ENCODE results near the gene ZNF787. TPM values are rescaled to one million over a fixed set of nuclear protein-coding genes. Genes with fewer than 3 reads are reported as not detected.

ZNF787 gene
- total and polyA plus RNA-seq, 4 donors, result 2.9 to 23.6 (median 18.8) TPM

DNA sequence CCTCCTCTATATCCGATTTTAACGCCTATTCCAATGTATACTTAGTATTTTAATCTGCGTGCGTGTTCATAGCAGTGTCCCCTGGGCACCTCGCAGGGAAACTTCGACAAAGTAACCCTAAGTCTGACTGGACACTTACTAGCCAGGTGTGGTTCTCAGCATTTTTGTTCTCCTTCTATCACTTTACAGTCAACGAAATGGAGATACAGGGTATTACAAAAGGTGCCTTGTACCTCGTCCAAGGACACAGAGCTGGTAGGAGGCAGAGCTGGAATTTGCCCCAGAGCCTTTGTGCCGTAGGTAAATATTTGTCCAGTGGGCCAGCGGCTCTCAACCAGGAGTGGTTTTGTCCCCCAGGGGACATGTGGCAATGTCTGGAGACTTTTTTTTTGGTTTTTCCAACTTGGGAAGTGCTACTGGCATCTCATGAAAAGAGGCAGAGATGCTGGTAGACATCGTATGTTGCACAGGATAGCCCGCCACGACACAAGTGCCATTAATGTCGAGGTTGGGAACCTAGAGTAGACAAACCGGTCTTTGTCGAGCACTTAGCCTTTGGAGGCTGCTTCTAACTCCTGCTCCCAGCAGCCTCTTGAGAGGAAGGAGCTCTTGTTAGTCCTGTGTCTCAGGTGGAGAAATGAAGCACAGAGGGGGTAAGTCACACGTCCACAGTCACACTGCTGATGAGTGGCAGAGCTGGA lies 21.1 kb upstream of the ZNF787 start:
- peak overlapping the region; percentile 52 to 83 (median 67) for H3K4me3 ChIP-seq (ENCODE audit: low read depth in 1 of 3, low read length in 3 of 3)
- peak overlapping the region; percentile 90 for H3K27ac ChIP-seq (ENCODE audit: low read depth in 1 of 2, low read length in 2 of 2)
- H3K9ac ChIP-seq (ENCODE audit: low read depth in 1 of 2, low read length in 2 of 2), result peak overlapping the region; percentile 61 to 90
- no peaks in the 10 kb centered on the region for H3K9me3 ChIP-seq (ENCODE audit: control insufficient read depth in 4 of 4, low read length in 3 of 4)
- H3K4me1 ChIP-seq (ENCODE audit: control insufficient read depth in 4 of 4, insufficient read depth in 4 of 4, low read length in 3 of 4), result peaks cover 13 to 71% (median 61%) of the 10 kb centered on the region in 4 donors
- DNase-seq (ENCODE audit: low spot score), result no peak
- 23% methylated on average over 17 of the region's 17 CpGs for WGBS
- no peaks in the 10 kb centered on the region for H3K27me3 ChIP-seq (ENCODE audit: control insufficient read depth in 4 of 4, insufficient read depth in 4 of 4, low read length in 3 of 4)
- peaks cover 0 to 3% (median under 1%) of the 10 kb centered on the region in 4 donors for H3K36me3 ChIP-seq (ENCODE audit: control insufficient read depth in 4 of 4, insufficient read depth in 3 of 4, low read depth in 1 of 4, low read length in 3 of 4)
- TF ChIP-seq HNF4A (conservative IDR thresholded peaks at IDR 0.05) (peak; percentile 98), RAD21 (IDR thresholded peaks at IDR 0.05) (peak; percentile 45 to 54), JUND (IDR thresholded peaks at IDR 0.05) (peak; percentile 73 to 93), SP1 (IDR thresholded peaks at IDR 0.05) (peak; percentile 98), FOXA2 (IDR thresholded peaks at IDR 0.05) (peak; percentile 85), TAF1 (conservative IDR thresholded peaks at IDR 0.05) (peak; percentile 35), HNF4G (IDR thresholded peaks at IDR 0.05) (peak; percentile 83), FOXA1 (IDR thresholded peaks at IDR 0.05) (peak; percentile 83), RXRA (IDR thresholded peaks at IDR 0.05) (peak; percentile 81 to 95), GABPA (IDR thresholded peaks at IDR 0.05 in 1 of 2, conservative IDR thresholded peaks at IDR 0.05 in 1 of 2) (peak in 1 of 2 donors; percentile 65), YY1 (IDR thresholded peaks at IDR 0.05) (peak; percentile 83), NR2F2 (IDR thresholded peaks at IDR 0.05) (peak; percentile 79), EGR1 (IDR thresholded peaks at IDR 0.05; ENCODE audit: low read depth in 2 of 2) (peak in 1 of 2 donors; percentile 48)
- TF ChIP-seq, protein P1, sequence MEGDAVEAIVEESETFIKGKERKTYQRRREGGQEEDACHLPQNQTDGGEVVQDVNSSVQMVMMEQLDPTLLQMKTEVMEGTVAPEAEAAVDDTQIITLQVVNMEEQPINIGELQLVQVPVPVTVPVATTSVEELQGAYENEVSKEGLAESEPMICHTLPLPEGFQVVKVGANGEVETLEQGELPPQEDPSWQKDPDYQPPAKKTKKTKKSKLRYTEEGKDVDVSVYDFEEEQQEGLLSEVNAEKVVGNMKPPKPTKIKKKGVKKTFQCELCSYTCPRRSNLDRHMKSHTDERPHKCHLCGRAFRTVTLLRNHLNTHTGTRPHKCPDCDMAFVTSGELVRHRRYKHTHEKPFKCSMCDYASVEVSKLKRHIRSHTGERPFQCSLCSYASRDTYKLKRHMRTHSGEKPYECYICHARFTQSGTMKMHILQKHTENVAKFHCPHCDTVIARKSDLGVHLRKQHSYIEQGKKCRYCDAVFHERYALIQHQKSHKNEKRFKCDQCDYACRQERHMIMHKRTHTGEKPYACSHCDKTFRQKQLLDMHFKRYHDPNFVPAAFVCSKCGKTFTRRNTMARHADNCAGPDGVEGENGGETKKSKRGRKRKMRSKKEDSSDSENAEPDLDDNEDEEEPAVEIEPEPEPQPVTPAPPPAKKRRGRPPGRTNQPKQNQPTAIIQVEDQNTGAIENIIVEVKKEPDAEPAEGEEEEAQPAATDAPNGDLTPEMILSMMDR (IDR thresholded peaks at IDR 0.05; ENCODE audit: low read depth, low read length, missing input control), result no peak
- TF ChIP-seq, protein P2, sequence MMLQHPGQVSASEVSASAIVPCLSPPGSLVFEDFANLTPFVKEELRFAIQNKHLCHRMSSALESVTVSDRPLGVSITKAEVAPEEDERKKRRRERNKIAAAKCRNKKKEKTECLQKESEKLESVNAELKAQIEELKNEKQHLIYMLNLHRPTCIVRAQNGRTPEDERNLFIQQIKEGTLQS (IDR thresholded peaks at IDR 0.05), result no peak
- TF ChIP-seq, protein P3, sequence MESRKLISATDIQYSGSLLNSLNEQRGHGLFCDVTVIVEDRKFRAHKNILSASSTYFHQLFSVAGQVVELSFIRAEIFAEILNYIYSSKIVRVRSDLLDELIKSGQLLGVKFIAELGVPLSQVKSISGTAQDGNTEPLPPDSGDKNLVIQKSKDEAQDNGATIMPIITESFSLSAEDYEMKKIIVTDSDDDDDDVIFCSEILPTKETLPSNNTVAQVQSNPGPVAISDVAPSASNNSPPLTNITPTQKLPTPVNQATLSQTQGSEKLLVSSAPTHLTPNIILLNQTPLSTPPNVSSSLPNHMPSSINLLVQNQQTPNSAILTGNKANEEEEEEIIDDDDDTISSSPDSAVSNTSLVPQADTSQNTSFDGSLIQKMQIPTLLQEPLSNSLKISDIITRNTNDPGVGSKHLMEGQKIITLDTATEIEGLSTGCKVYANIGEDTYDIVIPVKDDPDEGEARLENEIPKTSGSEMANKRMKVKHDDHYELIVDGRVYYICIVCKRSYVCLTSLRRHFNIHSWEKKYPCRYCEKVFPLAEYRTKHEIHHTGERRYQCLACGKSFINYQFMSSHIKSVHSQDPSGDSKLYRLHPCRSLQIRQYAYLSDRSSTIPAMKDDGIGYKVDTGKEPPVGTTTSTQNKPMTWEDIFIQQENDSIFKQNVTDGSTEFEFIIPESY (IDR thresholded peaks at IDR 0.05), result peak; percentile 81
- TF ChIP-seq, protein P4, sequence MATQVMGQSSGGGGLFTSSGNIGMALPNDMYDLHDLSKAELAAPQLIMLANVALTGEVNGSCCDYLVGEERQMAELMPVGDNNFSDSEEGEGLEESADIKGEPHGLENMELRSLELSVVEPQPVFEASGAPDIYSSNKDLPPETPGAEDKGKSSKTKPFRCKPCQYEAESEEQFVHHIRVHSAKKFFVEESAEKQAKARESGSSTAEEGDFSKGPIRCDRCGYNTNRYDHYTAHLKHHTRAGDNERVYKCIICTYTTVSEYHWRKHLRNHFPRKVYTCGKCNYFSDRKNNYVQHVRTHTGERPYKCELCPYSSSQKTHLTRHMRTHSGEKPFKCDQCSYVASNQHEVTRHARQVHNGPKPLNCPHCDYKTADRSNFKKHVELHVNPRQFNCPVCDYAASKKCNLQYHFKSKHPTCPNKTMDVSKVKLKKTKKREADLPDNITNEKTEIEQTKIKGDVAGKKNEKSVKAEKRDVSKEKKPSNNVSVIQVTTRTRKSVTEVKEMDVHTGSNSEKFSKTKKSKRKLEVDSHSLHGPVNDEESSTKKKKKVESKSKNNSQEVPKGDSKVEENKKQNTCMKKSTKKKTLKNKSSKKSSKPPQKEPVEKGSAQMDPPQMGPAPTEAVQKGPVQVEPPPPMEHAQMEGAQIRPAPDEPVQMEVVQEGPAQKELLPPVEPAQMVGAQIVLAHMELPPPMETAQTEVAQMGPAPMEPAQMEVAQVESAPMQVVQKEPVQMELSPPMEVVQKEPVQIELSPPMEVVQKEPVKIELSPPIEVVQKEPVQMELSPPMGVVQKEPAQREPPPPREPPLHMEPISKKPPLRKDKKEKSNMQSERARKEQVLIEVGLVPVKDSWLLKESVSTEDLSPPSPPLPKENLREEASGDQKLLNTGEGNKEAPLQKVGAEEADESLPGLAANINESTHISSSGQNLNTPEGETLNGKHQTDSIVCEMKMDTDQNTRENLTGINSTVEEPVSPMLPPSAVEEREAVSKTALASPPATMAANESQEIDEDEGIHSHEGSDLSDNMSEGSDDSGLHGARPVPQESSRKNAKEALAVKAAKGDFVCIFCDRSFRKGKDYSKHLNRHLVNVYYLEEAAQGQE (IDR thresholded peaks at IDR 0.05), result peak; percentile 63
- TF ChIP-seq, protein P5, sequence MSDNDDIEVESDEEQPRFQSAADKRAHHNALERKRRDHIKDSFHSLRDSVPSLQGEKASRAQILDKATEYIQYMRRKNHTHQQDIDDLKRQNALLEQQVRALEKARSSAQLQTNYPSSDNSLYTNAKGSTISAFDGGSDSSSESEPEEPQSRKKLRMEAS (IDR thresholded peaks at IDR 0.05), result peak; percentile 90

Measured in liver (tissue), 9 donors.